Activated naive CD8-positive, alpha-beta T cell (primary cell): Measurements from ENCODE around the gene SLC29A2.
"Not testable (repeated sequence)": the region's sequence is repeated elsewhere in the genome, so short reads cannot be mapped to it uniquely, and the experiment has no call there.

Source experiments
- H3K27ac Mint-ChIP-seq: one replicate; pipeline ENCODE4 v1.8.0; 2021; ENCODE audit warnings: mixed read lengths
- H3K27me3 Mint-ChIP-seq: one replicate; pipeline ENCODE4 v1.8.0; 2021; ENCODE audit warnings: mixed read lengths
- H3K36me3 Mint-ChIP-seq: one replicate; pipeline ENCODE4 v1.8.0; 2021; ENCODE audit warnings: mixed read lengths
- H3K4me1 Mint-ChIP-seq: one replicate; pipeline ENCODE4 v1.8.0; 2021; ENCODE audit warnings: low read depth, mixed read lengths
- H3K4me3 Mint-ChIP-seq: one replicate; pipeline ENCODE4 v1.8.0; 2021; ENCODE audit warnings: mild to moderate bottlenecking, mixed read lengths
- H3K9me3 Mint-ChIP-seq: one replicate; pipeline ENCODE4 v1.8.0; 2021; ENCODE audit warnings: low read depth, mixed read lengths

SLC29A2 gene

GRCh38 chr11:66366844-66367477 lies 4.6 kb downstream of the SLC29A2 start:
- no peaks in the 10 kb centered on the region for H3K9me3 Mint-ChIP-seq
- no peak overlapping the region for H3K27ac Mint-ChIP-seq
- no peak overlapping the region for H3K4me3 Mint-ChIP-seq
- no peaks in the 10 kb centered on the region for H3K27me3 Mint-ChIP-seq
- H3K4me1 Mint-ChIP-seq: peaks cover 8% of the 10 kb centered on the region
- H3K36me3 Mint-ChIP-seq: no peaks in the 10 kb centered on the region

DNA sequence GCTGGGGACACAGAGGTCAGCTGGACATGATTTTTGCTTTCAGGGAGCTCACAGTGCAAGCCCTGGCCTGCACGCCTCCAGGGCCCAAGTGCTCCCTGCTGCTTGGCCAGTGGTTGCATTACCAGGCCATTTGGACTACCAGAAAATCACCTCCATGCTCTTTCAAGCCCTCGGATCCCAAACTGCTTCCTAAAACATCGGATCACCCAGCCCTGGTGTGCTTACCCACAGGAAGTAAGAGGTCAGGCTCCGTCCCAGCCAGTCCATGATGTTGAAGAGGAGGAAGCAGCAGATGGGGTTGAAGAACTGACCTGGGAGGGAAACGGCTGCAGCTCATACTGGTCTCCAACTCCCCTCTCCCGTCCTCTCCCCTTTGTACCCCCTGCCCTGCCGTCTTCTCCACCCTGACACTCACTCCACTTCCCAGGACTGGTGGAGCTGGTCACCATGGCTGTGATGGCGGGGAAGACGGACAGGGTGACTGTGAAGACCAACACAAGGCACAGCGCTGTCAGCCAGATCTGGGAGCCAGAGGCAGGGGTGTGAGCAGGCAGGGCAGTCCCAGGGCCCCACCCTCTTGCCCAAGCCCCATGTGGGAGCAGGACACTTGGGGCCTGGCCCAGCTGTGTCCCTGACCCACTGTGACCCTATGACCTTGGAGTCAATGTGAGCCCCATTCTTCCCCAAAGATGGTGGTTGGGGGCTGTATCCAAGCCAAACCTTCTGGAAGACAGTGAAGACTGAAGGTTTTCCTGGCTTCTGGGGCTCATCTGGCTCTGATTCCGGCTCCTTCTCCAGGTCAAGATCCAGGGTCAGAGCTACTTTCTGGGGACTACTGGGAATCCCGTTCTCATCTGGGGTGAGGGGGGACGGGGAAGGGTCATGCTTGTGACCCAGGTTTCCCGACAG lies 5.6 kb downstream of the SLC29A2 start:
- no peak overlapping the region for H3K4me3 Mint-ChIP-seq
- H3K36me3 Mint-ChIP-seq: no peaks in the 10 kb centered on the region
- peaks cover 7% of the 10 kb centered on the region for H3K4me1 Mint-ChIP-seq
- H3K27me3 Mint-ChIP-seq: no peaks in the 10 kb centered on the region
- no peak overlapping the region for H3K27ac Mint-ChIP-seq
- no peaks in the 10 kb centered on the region for H3K9me3 Mint-ChIP-seq

GRCh38 chr11:66365166-66365565 lies 6.4 kb downstream of the SLC29A2 start:
- Mint-ChIP-seq H3K27ac (no peak overlapping the region), H3K9me3 (no peaks in the 10 kb centered on the region), H3K36me3 (no peaks in the 10 kb centered on the region), H3K4me1 (peaks cover 2% of the 10 kb centered on the region), H3K4me3 (no peak overlapping the region), H3K27me3 (no peaks in the 10 kb centered on the region)

DNA sequence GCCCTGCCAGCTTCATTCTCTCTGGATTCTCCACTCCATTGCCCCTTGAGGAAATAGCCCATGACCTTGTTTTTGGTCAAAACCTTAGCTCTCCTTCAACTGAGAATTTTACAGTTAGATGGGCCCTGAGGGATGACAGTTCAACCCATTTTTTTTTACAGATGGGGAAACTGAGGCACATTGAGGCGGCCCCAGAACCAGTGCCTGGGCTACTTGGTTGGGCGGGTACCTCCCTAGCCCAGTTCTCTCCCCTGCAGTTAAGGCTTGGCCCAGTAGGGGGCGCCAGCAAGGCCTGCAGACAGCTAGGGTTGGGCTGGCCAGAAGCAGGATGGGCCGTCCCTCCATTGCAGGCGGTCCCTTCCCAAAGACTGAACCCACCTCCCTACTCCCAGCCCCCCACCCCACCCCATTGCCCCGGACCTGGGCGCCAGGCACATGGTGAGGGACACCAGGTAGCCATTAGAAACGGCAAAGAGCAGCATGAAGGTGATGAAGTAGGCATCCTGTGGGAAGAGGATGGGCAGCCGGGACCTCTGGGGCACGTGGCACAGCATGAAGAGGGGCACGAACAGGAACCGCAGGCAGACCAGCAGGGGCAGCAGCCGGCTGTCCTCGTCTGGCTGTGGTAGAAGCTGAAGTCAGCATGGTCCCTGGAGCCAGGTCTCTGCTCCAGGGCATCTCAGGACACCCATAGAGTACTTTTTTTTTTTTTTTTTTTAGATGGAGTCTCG lies 7.6 kb downstream of the SLC29A2 start:
- H3K36me3 Mint-ChIP-seq: no peaks in the 10 kb centered on the region
- no peak overlapping the region for H3K27ac Mint-ChIP-seq
- H3K4me3 Mint-ChIP-seq: no peak overlapping the region
- no peaks in the 10 kb centered on the region for H3K4me1 Mint-ChIP-seq
- H3K27me3 Mint-ChIP-seq: no peaks in the 10 kb centered on the region
- no peaks in the 10 kb centered on the region for H3K9me3 Mint-ChIP-seq

GRCh38 chr11:66363187-66363601 lies 8.4 kb downstream of the SLC29A2 start:
- Mint-ChIP-seq H3K36me3 (no peaks in the 10 kb centered on the region), H3K27me3 (no peaks in the 10 kb centered on the region), H3K4me1 (no peaks in the 10 kb centered on the region), H3K27ac (no peak overlapping the region), H3K9me3 (no peaks in the 10 kb centered on the region), H3K4me3 (no peak overlapping the region)

GRCh38 chr11:66362481-66363147 lies 8.9 kb downstream of the SLC29A2 start:
- no peaks in the 10 kb centered on the region for H3K27me3 Mint-ChIP-seq
- H3K4me3 Mint-ChIP-seq: no peak overlapping the region
- no peaks in the 10 kb centered on the region for H3K4me1 Mint-ChIP-seq
- H3K36me3 Mint-ChIP-seq: no peaks in the 10 kb centered on the region
- H3K9me3 Mint-ChIP-seq: no peaks in the 10 kb centered on the region
- no peak overlapping the region for H3K27ac Mint-ChIP-seq

GRCh38 chr11:66361502-66361941 lies 10.0 kb downstream of the SLC29A2 start:
- Mint-ChIP-seq H3K27me3 (no peaks in the 10 kb centered on the region), H3K36me3 (no peaks in the 10 kb centered on the region), H3K4me3 (no peak overlapping the region), H3K4me1 (no peaks in the 10 kb centered on the region), H3K9me3 (no peaks in the 10 kb centered on the region), H3K27ac (no peak overlapping the region)

DNA sequence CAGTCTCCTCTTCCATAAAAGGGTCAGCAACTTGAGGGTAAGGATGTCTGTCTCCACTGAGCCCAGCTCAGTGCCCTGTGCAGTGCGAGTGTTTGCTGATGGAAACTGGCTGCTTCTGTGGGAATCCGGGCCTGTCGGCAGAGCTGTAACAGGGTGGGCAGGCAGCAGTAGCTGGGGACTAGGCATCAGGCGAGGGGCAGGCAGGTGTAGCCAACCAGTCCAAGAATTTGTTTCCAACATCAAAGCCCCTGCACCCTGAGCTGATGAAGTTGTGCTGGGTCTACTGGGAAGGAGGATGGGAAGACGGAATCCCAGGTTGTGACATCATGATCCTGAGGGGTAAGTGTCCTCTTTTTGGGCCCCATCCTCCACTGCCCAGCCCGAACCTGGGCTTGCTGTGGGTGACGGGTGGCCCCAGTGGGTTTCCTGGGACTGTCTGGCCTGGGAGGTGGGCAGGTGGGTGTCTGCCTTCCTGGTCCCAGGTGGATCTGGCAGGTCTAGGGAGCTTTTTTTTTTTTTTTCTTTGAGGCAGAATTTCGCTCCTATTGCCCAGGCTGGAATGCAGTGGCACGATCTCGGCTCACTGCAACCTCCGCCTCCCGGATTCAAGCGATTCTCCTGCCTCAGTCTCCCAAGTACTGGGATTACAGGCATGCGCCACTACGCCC lies 11.0 kb downstream of the SLC29A2 start:
- no peaks in the 10 kb centered on the region for H3K27me3 Mint-ChIP-seq
- no peak overlapping the region for H3K4me3 Mint-ChIP-seq
- no peaks in the 10 kb centered on the region for H3K9me3 Mint-ChIP-seq
- no peaks in the 10 kb centered on the region for H3K4me1 Mint-ChIP-seq
- H3K36me3 Mint-ChIP-seq: no peaks in the 10 kb centered on the region
- no peak overlapping the region for H3K27ac Mint-ChIP-seq

DNA sequence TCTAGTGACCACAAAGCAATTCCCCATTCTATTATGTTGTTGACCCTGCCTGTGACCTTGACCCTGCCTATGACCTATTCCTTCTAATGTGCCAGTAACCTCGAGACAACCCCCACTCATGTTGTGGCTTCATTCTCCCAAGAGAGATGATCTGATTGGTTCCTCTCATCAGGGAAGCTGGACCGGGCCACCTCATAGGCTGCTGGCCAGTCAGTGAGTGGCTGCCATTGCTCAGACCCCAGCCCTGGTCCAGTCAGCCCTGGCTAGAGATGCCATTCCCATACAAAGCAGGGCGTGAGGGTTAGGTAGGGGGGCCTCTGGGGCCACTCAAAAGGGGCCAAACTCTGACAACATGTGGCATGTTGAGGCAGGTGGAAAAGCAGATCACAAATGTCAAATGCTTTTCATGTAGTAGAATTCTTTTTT lies 11.9 kb downstream of the SLC29A2 start:
- H3K27ac Mint-ChIP-seq: no peak overlapping the region
- no peaks in the 10 kb centered on the region for H3K4me1 Mint-ChIP-seq
- no peak overlapping the region for H3K4me3 Mint-ChIP-seq
- no peaks in the 10 kb centered on the region for H3K9me3 Mint-ChIP-seq
- H3K36me3 Mint-ChIP-seq: no peaks in the 10 kb centered on the region
- no peaks in the 10 kb centered on the region for H3K27me3 Mint-ChIP-seq

- Mint-ChIP-seq H3K27ac (peak overlapping the region; percentile 29), H3K4me1 (peaks cover 23% of the 10 kb centered on the region)
- H3K9me3 Mint-ChIP-seq, H3K36me3 Mint-ChIP-seq, H3K4me3 Mint-ChIP-seq, H3K27me3 Mint-ChIP-seq: not testable (repeated sequence)
Observed at GRCh38 chr11:66350560-66351235, 20.9 kb downstream of the SLC29A2 start.

- Mint-ChIP-seq H3K27me3 (no peaks in the 10 kb centered on the region), H3K4me3 (peak overlapping the region; percentile 93), H3K4me1 (peaks cover 34% of the 10 kb centered on the region), H3K9me3 (no peaks in the 10 kb centered on the region), H3K36me3 (peaks cover 3% of the 10 kb centered on the region), H3K27ac (no peak overlapping the region)
Observed at GRCh38 chr11:66349084-66349386, 22.5 kb downstream of the SLC29A2 start.

- H3K27me3 Mint-ChIP-seq: no peaks in the 10 kb centered on the region
- no peaks in the 10 kb centered on the region for H3K9me3 Mint-ChIP-seq
- peak within 1 kb of the TSS; percentile 93 for H3K4me3 Mint-ChIP-seq
- peaks cover 47% of the 10 kb centered on the region for H3K4me1 Mint-ChIP-seq
- H3K36me3 Mint-ChIP-seq: no peaks in the 10 kb centered on the region
- peak within 1 kb of the TSS; percentile 99 for H3K27ac Mint-ChIP-seq
Observed at GRCh38 chr11:66347425-66348276, 23.9 kb downstream of the SLC29A2 start, which contains the start of gene B4GAT1. Gene B4GAT1 (minus strand): TSS chr11:66347629. CDS start chr11:66347545, 84 bp downstream.
